Glomerular visceral epithelial cell (primary cell): ENCODE measurements around the gene CFAP251.

Experiments used
- DNase-seq: peaks from one replicate; pipeline ENCODE4 v3.0.0-alpha.2; 2016; ENCODE audit errors: extremely low spot score

Gene CFAP251

GRCh38 chr12:122001466-122002209, 83.2 kb downstream of the CFAP251 start:
- no peak for DNase-seq

GRCh38 chr12:122003651-122004611, 85.5 kb downstream of the CFAP251 start:
- DNase-seq: no peak

GRCh38 chr12:122004633-122005071, 86.3 kb downstream of the CFAP251 start:
- DNase-seq: no peak

GRCh38 chr12:122005252-122005776, 86.9 kb downstream of the CFAP251 start:
- DNase-seq: no peak

GRCh38 chr12:122006186-122006926, 88.0 kb downstream of the CFAP251 start:
- DNase-seq: no peak

- no peak for DNase-seq
These were observed 91.3 kb downstream of the CFAP251 start for GRCh38 chr12:122009741-122010140.

GRCh38 chr12:122012184-122012583, 93.8 kb downstream of the CFAP251 start:
- DNase-seq: no peak

GRCh38 chr12:122013136-122013535, 94.7 kb downstream of the CFAP251 start:
- no peak for DNase-seq

- no peak for DNase-seq
These were observed 95.6 kb downstream of the CFAP251 start for GRCh38 chr12:122013791-122014590.

GRCh38 chr12:122014781-122015180, 96.4 kb downstream of the CFAP251 start:
- no peak for DNase-seq

- DNase-seq: no peak
These were observed 100.1 kb downstream of the CFAP251 start for GRCh38 chr12:122018457-122018856.

- no peak for DNase-seq
These were observed 100.5 kb downstream of the CFAP251 start for GRCh38 chr12:122018937-122019336.

GRCh38 chr12:122020795-122021192, 102.4 kb downstream of the CFAP251 start:
- DNase-seq: no peak

- DNase-seq: peak; percentile 20
These were observed 102.9 kb downstream of the CFAP251 start for GRCh38 chr12:122021193-122021821.

- peak; percentile 80 for DNase-seq
These were observed 103.5 kb downstream of the CFAP251 start, which contains the start of gene BCL7A for GRCh38 chr12:122021822-122022392. BCL7A (plus strand) TSS chr12:122021884; CDS start chr12:122022092, 208 bp downstream.

- DNase-seq: peak; percentile 36
These were observed 104.3 kb downstream of the CFAP251 start for GRCh38 chr12:122022393-122023338.

GRCh38 chr12:122023339-122024131, 105.1 kb downstream of the CFAP251 start:
- DNase-seq: peak; percentile 49
